OCI-LY3 (cell line): ENCODE results near the gene RAD51B.

ENCODE experiments used
- CTCF ChIP-seq: fragments of 200-600, 300-600 bp; sonication (generic); IDR thresholded peaks from 2 replicates; pipeline ENCODE4 v1.5.1; 2014; ENCODE audit warnings: antibody characterized with exemption, low read length, low read depth
- EZH2phosphoT487 ChIP-seq: fragments of 200-600 bp; shearing (Covaris generic); IDR thresholded peaks from 2 replicates; pipeline ENCODE4 v1.6.1; 2018; ENCODE audit warnings: antibody characterized with exemption, mixed run types, low read depth

GRCh38 chr14:68493152-68493911 is 673.8 kb downstream of the RAD51B start:
- TF ChIP-seq CTCF (no peak), EZH2phosphoT487 (no peak)
